ENCODE results near the gene ART1. TPM values are rescaled to one million over a fixed set of nuclear protein-coding genes. Genes with fewer than 3 reads are reported as not detected.
"Not testable (repeated sequence)": the region's sequence is repeated elsewhere in the genome, so short reads cannot be mapped to it uniquely, and the experiment has no call there.

ART1 gene
- total and polyA plus RNA-seq, 9 donors, result 0.15 TPM; not detected in 8

DNA sequence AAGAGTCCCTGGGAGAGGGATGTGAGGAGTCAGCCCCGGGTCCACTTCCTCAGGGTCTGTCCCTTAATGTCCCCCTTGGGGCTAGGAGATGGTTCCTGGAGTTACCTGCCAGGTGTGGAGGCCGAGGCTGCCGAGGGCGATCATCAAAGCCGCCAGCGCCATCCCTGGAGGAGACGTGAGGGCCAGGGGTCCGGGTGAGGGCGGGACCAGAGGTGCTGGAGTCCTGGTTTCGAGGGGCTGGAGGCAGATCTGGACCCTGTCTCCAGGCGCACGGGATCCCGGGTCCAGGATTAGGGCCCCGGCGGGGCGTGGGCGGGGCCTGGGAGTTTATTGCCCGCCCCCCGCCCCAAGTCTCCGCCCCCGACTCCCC, 3.2 kb upstream of the ART1 start, which contains the start of gene ART5:
TSS of gene ART5 (minus strand) at position 292 of the 370 bp plus-strand sequence. CDS start at position 162, 130 bp downstream.
- Histone ChIP-seq H3K4me3 (peak within 1 kb of the TSS; percentile 51), H3K27ac (peak within 1 kb of the TSS; percentile 39 to 78), H3K4me1 (ENCODE audit: insufficient read depth) (peaks cover 6% of the 10 kb centered on the region), H3K27me3 (no peaks in the 10 kb centered on the region), H3K36me3 (no peaks in the 10 kb centered on the region), H3K9me3 (no peaks in the 10 kb centered on the region)
- intact Hi-C loops (cut with DNase I), result no loop called here
- WGBS, 3 donors, result 6 to 17% (median 17%) methylated on average over 17 to 21 of the region's 21 CpGs
- TF ChIP-seq, protein P1, sequence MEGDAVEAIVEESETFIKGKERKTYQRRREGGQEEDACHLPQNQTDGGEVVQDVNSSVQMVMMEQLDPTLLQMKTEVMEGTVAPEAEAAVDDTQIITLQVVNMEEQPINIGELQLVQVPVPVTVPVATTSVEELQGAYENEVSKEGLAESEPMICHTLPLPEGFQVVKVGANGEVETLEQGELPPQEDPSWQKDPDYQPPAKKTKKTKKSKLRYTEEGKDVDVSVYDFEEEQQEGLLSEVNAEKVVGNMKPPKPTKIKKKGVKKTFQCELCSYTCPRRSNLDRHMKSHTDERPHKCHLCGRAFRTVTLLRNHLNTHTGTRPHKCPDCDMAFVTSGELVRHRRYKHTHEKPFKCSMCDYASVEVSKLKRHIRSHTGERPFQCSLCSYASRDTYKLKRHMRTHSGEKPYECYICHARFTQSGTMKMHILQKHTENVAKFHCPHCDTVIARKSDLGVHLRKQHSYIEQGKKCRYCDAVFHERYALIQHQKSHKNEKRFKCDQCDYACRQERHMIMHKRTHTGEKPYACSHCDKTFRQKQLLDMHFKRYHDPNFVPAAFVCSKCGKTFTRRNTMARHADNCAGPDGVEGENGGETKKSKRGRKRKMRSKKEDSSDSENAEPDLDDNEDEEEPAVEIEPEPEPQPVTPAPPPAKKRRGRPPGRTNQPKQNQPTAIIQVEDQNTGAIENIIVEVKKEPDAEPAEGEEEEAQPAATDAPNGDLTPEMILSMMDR (IDR thresholded peaks at IDR 0.05), result no peak
- no peak for TF ChIP-seq POLR2A (IDR thresholded peaks at IDR 0.05)
- no peak for TF ChIP-seq EP300 (IDR thresholded peaks at IDR 0.05)
- no peak for DNase-seq

DNA sequence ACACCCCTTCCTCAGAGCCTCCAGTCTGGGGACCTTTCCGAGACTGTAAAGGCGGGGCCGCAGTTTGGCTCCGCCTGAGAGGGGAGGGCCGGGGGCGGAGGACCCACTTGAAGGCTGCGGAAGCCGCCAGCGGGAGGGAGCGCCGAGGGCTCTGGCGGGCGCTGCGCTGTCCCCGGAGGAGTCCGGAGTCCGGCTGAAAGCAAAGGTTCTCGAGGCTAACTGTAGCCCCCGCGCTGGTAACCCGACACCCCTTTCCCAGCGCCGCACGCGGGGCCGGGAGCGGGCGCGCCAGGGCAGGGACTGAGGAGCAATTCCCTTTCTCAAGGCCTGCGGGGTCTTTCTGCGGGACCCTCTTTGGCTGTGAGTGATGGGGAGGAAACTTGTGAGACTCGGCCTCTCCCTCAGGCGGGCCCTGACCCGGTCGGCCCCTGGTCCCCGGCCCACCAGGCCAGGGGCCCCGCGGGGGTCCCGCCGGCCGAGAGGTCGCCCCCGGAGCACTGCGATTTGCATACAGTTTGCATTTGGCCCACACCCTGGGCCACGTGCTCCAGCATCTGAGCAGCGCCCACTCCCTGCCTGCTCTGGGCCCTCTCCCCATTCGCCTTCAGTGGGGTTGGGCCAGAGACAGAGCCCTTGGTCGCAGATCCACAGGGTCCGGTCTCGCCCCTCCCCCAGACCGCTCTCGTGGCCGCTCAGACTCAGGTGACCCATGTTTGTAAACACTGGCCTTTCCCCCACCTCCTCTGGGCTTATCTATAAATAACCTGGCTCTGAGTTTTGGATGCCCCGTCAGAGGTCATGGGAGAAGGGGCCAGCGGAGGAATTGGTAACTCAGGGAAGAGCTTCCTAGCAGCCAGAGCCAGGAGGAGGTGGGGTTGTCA, 2.6 kb upstream of the ART1 start:
- Histone ChIP-seq H3K4me1 (ENCODE audit: insufficient read depth) (peaks cover 6% of the 10 kb centered on the region), H3K36me3 (no peaks in the 10 kb centered on the region), H3K9me3 (no peaks in the 10 kb centered on the region), H3K27ac (peak overlapping the region; percentile 39 to 78), H3K4me3 (peak overlapping the region; percentile 51), H3K27me3 (no peaks in the 10 kb centered on the region)
- peak; percentile 34 for TF ChIP-seq POLR2A (IDR thresholded peaks at IDR 0.05)
- TF ChIP-seq, protein P1 (IDR thresholded peaks at IDR 0.05), result no peak
- intact Hi-C loops (cut with DNase I), result no loop called here
- WGBS, 3 donors, result 1% methylated on average over 38 to 55 of the region's 55 CpGs
- peak; percentile 89 to 93 (median 92) for DNase-seq

DNA sequence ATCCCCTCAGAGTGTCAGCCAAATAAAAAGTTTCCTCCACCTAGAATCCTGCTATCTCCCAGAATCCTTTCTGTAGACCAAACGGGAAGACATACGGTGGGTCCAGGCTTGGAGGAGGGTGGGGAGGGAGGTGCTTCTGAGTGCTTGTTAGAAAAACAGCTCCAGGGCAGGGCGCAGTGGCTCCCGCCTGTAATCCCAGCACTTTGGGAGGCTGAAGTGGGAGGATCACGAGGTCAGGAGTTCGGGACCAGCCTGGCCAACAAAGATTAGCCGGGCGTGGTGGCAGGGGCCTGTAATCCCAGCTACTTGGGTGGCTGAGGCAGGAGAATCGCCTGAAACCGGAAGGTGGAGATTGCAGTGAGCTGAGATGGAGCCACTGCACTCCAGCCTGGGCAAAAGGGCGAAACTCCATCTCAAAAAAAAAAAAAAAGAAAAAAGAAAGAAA, 1.8 kb upstream of the ART1 start:
- 23 to 27% (median 25%) methylated on average over 11 of the region's 11 CpGs for WGBS, 3 donors
- H3K27me3 ChIP-seq; H3K4me1 ChIP-seq (ENCODE audit: insufficient read depth); intact Hi-C loops (cut with DNase I); H3K27ac ChIP-seq; H3K36me3 ChIP-seq; H3K9me3 ChIP-seq: not testable (repeated sequence)
- peak in 2 of 5 donors; percentile 27 to 39 for DNase-seq
- H3K4me3 ChIP-seq, result peak overlapping the region; percentile 15

DNA sequence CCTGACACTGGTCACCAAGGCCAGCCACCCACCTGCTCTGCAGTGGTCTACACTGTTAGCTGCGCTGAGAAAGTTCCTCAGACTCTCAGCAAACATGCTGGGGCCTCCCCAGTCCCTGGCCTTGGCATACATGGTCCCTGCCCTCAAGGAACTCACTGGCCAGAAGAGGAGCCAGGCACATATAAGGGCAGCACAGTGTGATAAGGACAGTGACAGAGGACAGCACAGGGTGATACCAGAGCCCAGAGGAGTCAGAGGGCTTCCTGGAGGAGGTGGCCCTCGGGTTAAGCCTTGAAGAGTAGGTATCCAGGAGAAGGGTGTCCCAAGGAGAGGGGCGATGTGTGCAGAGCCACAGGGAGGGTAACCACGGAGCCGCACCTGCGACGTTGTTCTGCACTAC, 624 bp downstream of the ART1 start:
- DNase-seq, result no peak
- Histone ChIP-seq H3K36me3 (no peaks in the 10 kb centered on the region), H3K27me3 (no peaks in the 10 kb centered on the region), H3K27ac (no peak overlapping the region), H3K4me1 (ENCODE audit: insufficient read depth) (peaks cover 6% of the 10 kb centered on the region), H3K4me3 (no peak overlapping the region), H3K9me3 (no peaks in the 10 kb centered on the region)
- intact Hi-C loops (cut with DNase I), result no loop called here
- WGBS, 3 donors, result 81 to 85% (median 83%) methylated on average over 7 of the region's 7 CpGs
- TF ChIP-seq EP300 (IDR thresholded peaks at IDR 0.05), result no peak
- TF ChIP-seq, protein P1 (IDR thresholded peaks at IDR 0.05), result no peak
- no peak for TF ChIP-seq POLR2A (IDR thresholded peaks at IDR 0.05)

DNA sequence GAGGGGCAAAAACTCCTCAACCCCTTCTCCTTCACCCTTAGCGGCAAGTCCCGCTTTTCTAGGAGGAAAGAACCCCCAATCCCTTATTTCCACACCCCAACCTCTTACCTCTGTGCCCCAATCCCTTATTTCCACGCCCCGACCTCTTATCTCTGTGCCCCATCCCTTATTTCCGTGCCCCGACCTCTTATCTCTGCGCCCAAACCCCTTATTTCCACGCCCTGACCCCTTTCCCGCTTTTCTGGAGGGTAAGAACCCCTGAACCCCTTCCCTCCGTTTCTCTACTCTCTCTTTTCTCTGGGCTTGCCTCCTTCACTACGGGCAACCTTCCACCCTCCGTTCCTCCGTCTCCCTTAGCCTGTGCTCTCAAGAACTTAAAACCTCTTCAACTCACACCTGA, 3.9 kb downstream of the ART1 start:
- H3K27ac ChIP-seq; H3K27me3 ChIP-seq; intact Hi-C loops (cut with DNase I); H3K4me3 ChIP-seq; H3K4me1 ChIP-seq (ENCODE audit: insufficient read depth); DNase-seq; H3K36me3 ChIP-seq; H3K9me3 ChIP-seq: not testable (repeated sequence)
- WGBS, 3 donors, result 71 to 84% (median 73%) methylated on average over 13 of the region's 13 CpGs

DNA sequence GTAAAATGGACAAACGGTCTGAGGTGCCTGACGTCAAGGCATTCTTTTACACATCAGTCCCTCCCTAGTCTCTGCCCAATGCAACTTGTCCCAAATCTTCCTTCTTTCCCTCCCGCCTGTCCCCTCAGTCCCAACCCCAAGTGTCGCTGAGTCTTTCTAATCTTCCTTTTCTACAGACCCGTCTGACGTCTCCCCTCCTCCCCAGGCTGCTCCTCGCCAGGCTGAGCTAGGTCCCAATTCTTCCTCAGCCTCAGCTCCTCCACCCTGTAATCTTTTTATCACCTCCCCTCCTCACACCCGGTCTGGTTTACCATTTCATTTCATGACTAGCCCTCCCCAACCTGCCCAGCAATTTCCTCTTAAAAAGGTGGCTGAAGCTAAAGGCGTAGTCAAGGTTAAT, 4.4 kb downstream of the ART1 start:
- H3K4me1 ChIP-seq (ENCODE audit: insufficient read depth); H3K36me3 ChIP-seq; H3K9me3 ChIP-seq; DNase-seq; H3K4me3 ChIP-seq; H3K27me3 ChIP-seq; intact Hi-C loops (cut with DNase I); H3K27ac ChIP-seq: not testable (repeated sequence)
- WGBS, 3 donors, result 22 to 29% (median 23%) methylated on average over 9 of the region's 9 CpGs

DNA sequence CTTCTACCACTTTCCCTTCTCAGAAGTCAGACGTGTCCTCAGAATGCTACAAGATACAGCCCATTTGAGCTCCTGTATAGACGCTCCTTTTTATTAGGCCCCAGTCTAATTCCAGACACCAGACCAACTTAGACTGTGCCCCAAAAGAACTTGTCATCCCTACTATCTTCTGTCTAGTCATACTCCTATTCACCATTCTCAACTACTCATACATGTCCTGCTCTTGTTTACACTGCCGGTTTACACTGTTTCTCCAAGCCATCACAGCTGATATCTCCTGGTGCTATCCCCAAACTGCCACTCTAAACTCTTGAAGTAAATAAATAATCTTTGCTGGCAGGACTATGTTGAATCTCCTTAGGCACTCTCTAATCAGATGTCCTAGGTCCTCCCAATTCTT, 7.6 kb downstream of the ART1 start:
- 61 to 87% (median 81%) methylated on average over 2 to 3 of the region's 3 CpGs for WGBS, 3 donors

More for the DNA sequence above, 7.6 kb downstream of the ART1 start:
- H3K4me1 ChIP-seq (ENCODE audit: insufficient read depth); H3K9me3 ChIP-seq; H3K36me3 ChIP-seq; H3K4me3 ChIP-seq; intact Hi-C loops (cut with DNase I); H3K27ac ChIP-seq; H3K27me3 ChIP-seq; DNase-seq: not testable (repeated sequence)

Data from ovary (tissue), 9 donors.